SK-N-MC (cell line): ENCODE measurements around the gene GSTCD.

Source experiments
- DNase-seq: peaks from one replicate; pipeline ENCODE4 v3.0.0-alpha.2; 2011; ENCODE audit warnings: low read depth, low spot score
- H3K27ac ChIP-seq: fragments of 200-600 bp; sonication (generic); 2 replicates; pipeline ENCODE4 v1.5.1; 2016; ENCODE audit warnings: mixed run types
- H3K36me3 ChIP-seq: fragments of 200-600 bp; sonication (generic); 2 replicates; pipeline ENCODE4 v1.6.1; 2017; ENCODE audit warnings: antibody characterized with exemption, low read length, mixed read lengths; ENCODE audit not compliant: insufficient read depth
- H3K4me3 ChIP-seq: fragments of 200-600 bp; sonication (generic); 2 replicates; pipeline ENCODE4 v1.5.1; 2016
- H3K9ac ChIP-seq: fragments of 200-600 bp; sonication (generic); 2 replicates; pipeline ENCODE4 v1.8.0; 2017; ENCODE audit warnings: mixed run types, mixed read lengths; ENCODE audit not compliant: insufficient read length
- H3K9me3 ChIP-seq: fragments of 200-600 bp; sonication (generic); 2 replicates; pipeline ENCODE4 v1.6.1; 2017; ENCODE audit warnings: low read depth, mild to moderate bottlenecking, antibody characterized with exemption, low read length, moderate library complexity, mixed read lengths
- EZH2 ChIP-seq: fragments of 200-600 bp; sonication (generic); IDR thresholded peaks from one replicate; pipeline ENCODE4 v1.6.1; 2017; ENCODE audit warnings: antibody characterized with exemption
- FOXP2 ChIP-seq: optimal IDR thresholded peaks from 2 replicates; pipeline ENCODE3; 2011; ENCODE audit warnings: mild to moderate bottlenecking, moderate library complexity; ENCODE audit not compliant: insufficient read depth; ENCODE audit errors: extremely low read length, control extremely low read depth
- POLR2AphosphoS5 ChIP-seq: IDR thresholded peaks from 2 replicates; pipeline ENCODE4 v1.6.1; 2012; ENCODE audit warnings: mild to moderate bottlenecking, low read depth, low read length, borderline replicate concordance

The GSTCD gene

GRCh38 chr4:105815701-105816100 is 107.1 kb downstream of the GSTCD start:
- Histone ChIP-seq H3K36me3 (peaks cover 4% of the 10 kb centered on the region), H3K9me3 (no peaks in the 10 kb centered on the region), H3K4me3 (no peak overlapping the region), H3K9ac (no peak overlapping the region), H3K27ac (no peak overlapping the region)
- TF ChIP-seq EZH2 (no peak), POLR2AphosphoS5 (no peak), FOXP2 (no peak)
- DNase-seq = no peak

- peaks cover 2% of the 10 kb centered on the region for H3K36me3 ChIP-seq
- no peak for TF ChIP-seq POLR2AphosphoS5
- no peak for TF ChIP-seq FOXP2
- no peak for TF ChIP-seq EZH2
- no peaks in the 10 kb centered on the region for H3K9me3 ChIP-seq
- no peak for DNase-seq
- H3K4me3 ChIP-seq = no peak overlapping the region
- H3K27ac ChIP-seq = no peak overlapping the region
- H3K9ac ChIP-seq = no peak overlapping the region
Observed at GRCh38 chr4:105822061-105822460, 113.5 kb downstream of the GSTCD start.

- TF ChIP-seq EZH2 (no peak), FOXP2 (no peak), POLR2AphosphoS5 (no peak)
- H3K9ac ChIP-seq = no peak overlapping the region
- no peaks in the 10 kb centered on the region for H3K9me3 ChIP-seq
Observed at GRCh38 chr4:105828074-105828473, 119.5 kb downstream of the GSTCD start.

GRCh38 chr4:105831189-105831588 is 122.6 kb downstream of the GSTCD start:
- no peak overlapping the region for H3K9ac ChIP-seq
- peaks cover 11% of the 10 kb centered on the region for H3K36me3 ChIP-seq
- DNase-seq = no peak
- H3K4me3 ChIP-seq = no peak overlapping the region
- H3K9me3 ChIP-seq = no peaks in the 10 kb centered on the region
- TF ChIP-seq POLR2AphosphoS5 = no peak
- no peak for TF ChIP-seq FOXP2
- no peak for TF ChIP-seq EZH2
- no peak overlapping the region for H3K27ac ChIP-seq

More at GRCh38 chr4:105828074-105828473, 119.5 kb downstream of the GSTCD start:
- H3K27ac ChIP-seq = no peak overlapping the region
- H3K4me3 ChIP-seq = no peak overlapping the region
- H3K36me3 ChIP-seq = peaks cover 11% of the 10 kb centered on the region
- no peak for DNase-seq

- no peak overlapping the region for H3K27ac ChIP-seq
- TF ChIP-seq POLR2AphosphoS5 (no peak), EZH2 (no peak), FOXP2 (no peak)
- no peaks in the 10 kb centered on the region; the same call in 1 of the 2 replicates for H3K36me3 ChIP-seq
- no peak overlapping the region for H3K9ac ChIP-seq
- no peak for DNase-seq
- H3K4me3 ChIP-seq = no peak overlapping the region
- H3K9me3 ChIP-seq = no peaks in the 10 kb centered on the region
Observed at GRCh38 chr4:105835177-105835576, 126.6 kb downstream of the GSTCD start.

GRCh38 chr4:105836537-105836936 is 128.0 kb downstream of the GSTCD start:
- TF ChIP-seq FOXP2 (no peak), EZH2 (no peak), POLR2AphosphoS5 (no peak)
- no peak overlapping the region for H3K27ac ChIP-seq
- H3K9ac ChIP-seq = no peak overlapping the region
- H3K9me3 ChIP-seq = no peaks in the 10 kb centered on the region
- H3K36me3 ChIP-seq = no peaks in the 10 kb centered on the region; the same call in 1 of the 2 replicates
- no peak overlapping the region for H3K4me3 ChIP-seq
- no peak for DNase-seq

GRCh38 chr4:105837037-105837436 is 128.5 kb downstream of the GSTCD start:
- Histone ChIP-seq H3K36me3 (no peaks in the 10 kb centered on the region; the same call in 1 of the 2 replicates), H3K27ac (no peak overlapping the region), H3K9me3 (no peaks in the 10 kb centered on the region), H3K4me3 (no peak overlapping the region), H3K9ac (no peak overlapping the region)
- no peak for DNase-seq
- TF ChIP-seq POLR2AphosphoS5 (no peak), EZH2 (no peak), FOXP2 (no peak)

GRCh38 chr4:105838082-105838481 is 129.5 kb downstream of the GSTCD start:
- no peak overlapping the region for H3K27ac ChIP-seq

More at GRCh38 chr4:105838082-105838481, 129.5 kb downstream of the GSTCD start:
- no peak overlapping the region for H3K4me3 ChIP-seq
- H3K9ac ChIP-seq = no peak overlapping the region
- H3K36me3 ChIP-seq = no peaks in the 10 kb centered on the region; the same call in 1 of the 2 replicates
- TF ChIP-seq EZH2 (no peak), POLR2AphosphoS5 (no peak), FOXP2 (no peak)
- H3K9me3 ChIP-seq = no peaks in the 10 kb centered on the region
- DNase-seq = no peak
